ENCODE data around the gene ZBTB20.

ZBTB20 gene

DNA sequence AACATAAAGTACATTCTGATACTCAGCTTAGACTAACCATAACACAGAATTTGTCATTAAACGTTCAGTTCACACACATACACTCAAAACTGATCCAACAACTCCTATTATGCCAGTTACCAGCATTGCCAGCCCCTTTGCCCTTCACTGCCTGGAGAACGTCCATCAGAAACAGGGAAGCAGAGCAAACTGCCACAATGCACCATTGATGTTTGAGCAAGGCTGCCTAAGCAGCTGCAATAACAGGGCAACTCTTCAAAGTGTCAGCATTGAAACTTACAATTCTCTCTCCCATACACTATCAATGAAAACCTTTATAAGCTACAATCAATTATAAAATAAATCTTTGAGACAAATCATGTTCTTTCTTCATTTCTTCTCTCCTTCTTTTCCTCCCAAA lies 85.1 kb downstream of the ZBTB20 start:
- Histone ChIP-seq H3K9ac (ENCODE audit: low read length) (no peak overlapping the region), H2AFZ (ENCODE audit: low read depth, low read length, severe bottlenecking) (no peak overlapping the region), H3K4me2 (ENCODE audit: low read depth, low read length, poor library complexity, severe bottlenecking) (no peak overlapping the region), H3K9me2 (replicated peaks; ENCODE audit: insufficient read depth, low read length) (no peaks in the 10 kb centered on the region), H3K36me3 (ENCODE audit: low read length) (no peaks in the 10 kb centered on the region), H3F3A (ENCODE audit: insufficient read depth) (no peaks in the 10 kb centered on the region), H3K27ac (ENCODE audit: low read depth, low read length) (no peak overlapping the region), H3K9me3 (ENCODE audit: insufficient read depth, low read length) (no peaks in the 10 kb centered on the region), H3K79me2 (ENCODE audit: insufficient read depth, low read length) (no peaks in the 10 kb centered on the region), H3K27me3 (ENCODE audit: low read length) (no peaks in the 10 kb centered on the region), H3K4me3 (ENCODE audit: insufficient read depth, low read length, poor library complexity, severe bottlenecking) (no peak overlapping the region), H4K20me1 (ENCODE audit: low read depth, low read length) (no peaks in the 10 kb centered on the region)
- TF ChIP-seq, protein P1, sequence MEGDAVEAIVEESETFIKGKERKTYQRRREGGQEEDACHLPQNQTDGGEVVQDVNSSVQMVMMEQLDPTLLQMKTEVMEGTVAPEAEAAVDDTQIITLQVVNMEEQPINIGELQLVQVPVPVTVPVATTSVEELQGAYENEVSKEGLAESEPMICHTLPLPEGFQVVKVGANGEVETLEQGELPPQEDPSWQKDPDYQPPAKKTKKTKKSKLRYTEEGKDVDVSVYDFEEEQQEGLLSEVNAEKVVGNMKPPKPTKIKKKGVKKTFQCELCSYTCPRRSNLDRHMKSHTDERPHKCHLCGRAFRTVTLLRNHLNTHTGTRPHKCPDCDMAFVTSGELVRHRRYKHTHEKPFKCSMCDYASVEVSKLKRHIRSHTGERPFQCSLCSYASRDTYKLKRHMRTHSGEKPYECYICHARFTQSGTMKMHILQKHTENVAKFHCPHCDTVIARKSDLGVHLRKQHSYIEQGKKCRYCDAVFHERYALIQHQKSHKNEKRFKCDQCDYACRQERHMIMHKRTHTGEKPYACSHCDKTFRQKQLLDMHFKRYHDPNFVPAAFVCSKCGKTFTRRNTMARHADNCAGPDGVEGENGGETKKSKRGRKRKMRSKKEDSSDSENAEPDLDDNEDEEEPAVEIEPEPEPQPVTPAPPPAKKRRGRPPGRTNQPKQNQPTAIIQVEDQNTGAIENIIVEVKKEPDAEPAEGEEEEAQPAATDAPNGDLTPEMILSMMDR (IDR thresholded peaks at IDR 0.05; ENCODE audit: insufficient read depth, low read length, poor library complexity, severe bottlenecking), result no peak
- TF ChIP-seq EZH2phosphoT487 (conservative IDR thresholded peaks at IDR 0.05; ENCODE audit: low read length), result no peak

DNA sequence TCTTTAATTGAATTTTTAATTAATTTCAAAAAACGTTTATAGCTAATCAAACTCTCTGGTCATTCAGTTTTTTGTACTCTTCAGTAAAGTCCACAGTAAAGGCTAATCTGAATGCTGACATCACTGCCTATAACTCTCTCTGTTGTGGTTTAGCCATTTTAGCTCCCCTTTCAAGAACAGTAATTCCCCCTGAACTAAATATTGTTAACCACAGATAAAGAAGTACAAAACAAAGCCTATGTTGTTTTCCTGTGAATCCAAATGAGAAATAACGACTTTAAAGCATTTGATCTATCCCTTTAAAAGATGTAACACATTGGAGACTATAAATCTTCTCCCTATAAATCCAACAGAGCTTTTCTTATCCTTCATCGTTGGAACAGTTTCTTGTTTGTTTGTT lies 94.2 kb downstream of the ZBTB20 start:
- no peaks in the 10 kb centered on the region for H3F3A ChIP-seq (ENCODE audit: insufficient read depth)
- H2AFZ ChIP-seq (ENCODE audit: low read depth, low read length, severe bottlenecking), result no peak overlapping the region
- no peak overlapping the region for H3K9ac ChIP-seq (ENCODE audit: low read length)
- no peaks in the 10 kb centered on the region for H3K9me3 ChIP-seq (ENCODE audit: insufficient read depth, low read length)
- H3K79me2 ChIP-seq (ENCODE audit: insufficient read depth, low read length), result no peaks in the 10 kb centered on the region
- H3K27ac ChIP-seq (ENCODE audit: low read depth, low read length), result no peak overlapping the region
- H3K27me3 ChIP-seq (ENCODE audit: low read length), result no peaks in the 10 kb centered on the region
- no peak overlapping the region for H3K4me2 ChIP-seq (ENCODE audit: low read depth, low read length, poor library complexity, severe bottlenecking)
- no peaks in the 10 kb centered on the region for H3K9me2 ChIP-seq (replicated peaks; ENCODE audit: insufficient read depth, low read length)
- no peaks in the 10 kb centered on the region; the same call in 1 of the 2 replicates for H4K20me1 ChIP-seq (ENCODE audit: low read depth, low read length)
- H3K36me3 ChIP-seq (ENCODE audit: low read length), result no peaks in the 10 kb centered on the region
- no peak overlapping the region for H3K4me3 ChIP-seq (ENCODE audit: insufficient read depth, low read length, poor library complexity, severe bottlenecking)
- no peak for TF ChIP-seq EZH2phosphoT487 (conservative IDR thresholded peaks at IDR 0.05; ENCODE audit: low read length)
- TF ChIP-seq, protein P1 (IDR thresholded peaks at IDR 0.05; ENCODE audit: insufficient read depth, low read length, poor library complexity, severe bottlenecking), result no peak

DNA sequence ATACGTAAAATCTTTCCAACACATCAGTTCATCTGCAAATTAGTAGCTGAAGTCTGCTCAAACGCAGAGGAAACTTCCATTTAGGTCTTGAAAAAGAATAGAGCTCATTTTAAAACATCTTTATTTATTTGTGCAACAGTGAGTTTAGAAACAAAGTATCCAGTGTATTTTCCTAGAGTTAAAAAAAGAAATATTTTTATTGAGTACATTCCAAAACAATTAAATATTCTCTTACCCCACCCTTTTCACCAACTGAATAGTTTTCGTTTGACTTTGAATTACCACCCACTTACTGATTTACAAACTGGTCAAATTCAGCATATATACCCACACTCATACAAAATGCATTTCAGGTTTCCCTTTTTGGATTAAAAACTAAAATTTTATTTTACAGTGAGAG lies 104.7 kb downstream of the ZBTB20 start:
- Histone ChIP-seq H4K20me1 (ENCODE audit: low read depth, low read length) (0 out of 2 replicates have a peak, but pooled peaks cover 4% of the 10 kb centered on the region), H3K9ac (ENCODE audit: low read length) (no peak overlapping the region), H3K27me3 (ENCODE audit: low read length) (no peaks in the 10 kb centered on the region), H3K36me3 (ENCODE audit: low read length) (no peaks in the 10 kb centered on the region), H3F3A (ENCODE audit: insufficient read depth) (no peaks in the 10 kb centered on the region), H3K9me3 (ENCODE audit: insufficient read depth, low read length) (no peaks in the 10 kb centered on the region), H3K4me2 (ENCODE audit: low read depth, low read length, poor library complexity, severe bottlenecking) (no peak overlapping the region), H3K79me2 (ENCODE audit: insufficient read depth, low read length) (no peaks in the 10 kb centered on the region), H3K4me3 (ENCODE audit: insufficient read depth, low read length, poor library complexity, severe bottlenecking) (no peak overlapping the region), H2AFZ (ENCODE audit: low read depth, low read length, severe bottlenecking) (no peak overlapping the region), H3K27ac (ENCODE audit: low read depth, low read length) (no peak overlapping the region), H3K9me2 (replicated peaks; ENCODE audit: insufficient read depth, low read length) (no peaks in the 10 kb centered on the region)
- no peak for TF ChIP-seq EZH2phosphoT487 (conservative IDR thresholded peaks at IDR 0.05; ENCODE audit: low read length)
- TF ChIP-seq, protein P1 (IDR thresholded peaks at IDR 0.05; ENCODE audit: insufficient read depth, low read length, poor library complexity, severe bottlenecking), result no peak

Measured in SU-DHL-6 (cell line).